ENCODE measurements around the gene FAT1.

GRCh38 chr4:186570193-186570996 lies 153.3 kb downstream of the FAT1 start:
- TF ChIP-seq, protein P1, sequence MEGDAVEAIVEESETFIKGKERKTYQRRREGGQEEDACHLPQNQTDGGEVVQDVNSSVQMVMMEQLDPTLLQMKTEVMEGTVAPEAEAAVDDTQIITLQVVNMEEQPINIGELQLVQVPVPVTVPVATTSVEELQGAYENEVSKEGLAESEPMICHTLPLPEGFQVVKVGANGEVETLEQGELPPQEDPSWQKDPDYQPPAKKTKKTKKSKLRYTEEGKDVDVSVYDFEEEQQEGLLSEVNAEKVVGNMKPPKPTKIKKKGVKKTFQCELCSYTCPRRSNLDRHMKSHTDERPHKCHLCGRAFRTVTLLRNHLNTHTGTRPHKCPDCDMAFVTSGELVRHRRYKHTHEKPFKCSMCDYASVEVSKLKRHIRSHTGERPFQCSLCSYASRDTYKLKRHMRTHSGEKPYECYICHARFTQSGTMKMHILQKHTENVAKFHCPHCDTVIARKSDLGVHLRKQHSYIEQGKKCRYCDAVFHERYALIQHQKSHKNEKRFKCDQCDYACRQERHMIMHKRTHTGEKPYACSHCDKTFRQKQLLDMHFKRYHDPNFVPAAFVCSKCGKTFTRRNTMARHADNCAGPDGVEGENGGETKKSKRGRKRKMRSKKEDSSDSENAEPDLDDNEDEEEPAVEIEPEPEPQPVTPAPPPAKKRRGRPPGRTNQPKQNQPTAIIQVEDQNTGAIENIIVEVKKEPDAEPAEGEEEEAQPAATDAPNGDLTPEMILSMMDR (conservative IDR thresholded peaks at IDR 0.05; ENCODE audit: low read length) = no peak
- TF ChIP-seq EZH2phosphoT487 (IDR thresholded peaks at IDR 0.05; ENCODE audit: borderline replicate concordance, low read depth, low read length) = no peak

Measured in OCI-LY7 (cell line).